Measurements from ENCODE around the gene TNIP3. TPM values are rescaled to one million over a fixed set of nuclear protein-coding genes. Genes with fewer than 3 reads are reported as not detected.

TNIP3 gene
- total and polyA plus RNA-seq, 4 donors = 1.6 to 59.2 (median 7.2) TPM

DNA sequence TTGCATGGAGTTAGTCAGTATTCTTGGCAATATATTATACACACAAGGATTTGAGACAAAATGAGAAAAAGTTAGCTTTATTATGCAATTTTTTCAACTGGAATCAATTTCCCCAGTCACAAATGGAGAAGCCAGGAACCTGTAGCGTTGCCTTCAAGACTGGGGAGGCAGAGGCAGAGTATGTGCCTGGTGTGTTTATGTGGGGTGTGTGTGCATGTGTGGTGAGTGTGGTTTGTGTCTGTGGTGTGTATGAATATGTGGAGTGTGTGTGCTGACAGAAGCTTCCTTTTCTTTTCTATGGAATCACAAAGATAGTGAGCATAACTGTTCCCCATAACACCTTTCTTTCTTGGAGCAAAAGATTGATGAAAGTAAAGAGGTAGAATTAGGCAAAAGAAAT is 37.0 kb downstream of the TNIP3 start:
- DNase-seq (no peak), ATAC-seq (ENCODE audit: insufficient read depth, low FRiP score) (no peak)
- H3K4me3 ChIP-seq = no peak overlapping the region
- no peaks in the 10 kb centered on the region for H3K27me3 ChIP-seq (ENCODE audit: control insufficient read depth in 3 of 3, insufficient read depth in 3 of 3, low read length in 2 of 3)
- TF ChIP-seq, protein P1, sequence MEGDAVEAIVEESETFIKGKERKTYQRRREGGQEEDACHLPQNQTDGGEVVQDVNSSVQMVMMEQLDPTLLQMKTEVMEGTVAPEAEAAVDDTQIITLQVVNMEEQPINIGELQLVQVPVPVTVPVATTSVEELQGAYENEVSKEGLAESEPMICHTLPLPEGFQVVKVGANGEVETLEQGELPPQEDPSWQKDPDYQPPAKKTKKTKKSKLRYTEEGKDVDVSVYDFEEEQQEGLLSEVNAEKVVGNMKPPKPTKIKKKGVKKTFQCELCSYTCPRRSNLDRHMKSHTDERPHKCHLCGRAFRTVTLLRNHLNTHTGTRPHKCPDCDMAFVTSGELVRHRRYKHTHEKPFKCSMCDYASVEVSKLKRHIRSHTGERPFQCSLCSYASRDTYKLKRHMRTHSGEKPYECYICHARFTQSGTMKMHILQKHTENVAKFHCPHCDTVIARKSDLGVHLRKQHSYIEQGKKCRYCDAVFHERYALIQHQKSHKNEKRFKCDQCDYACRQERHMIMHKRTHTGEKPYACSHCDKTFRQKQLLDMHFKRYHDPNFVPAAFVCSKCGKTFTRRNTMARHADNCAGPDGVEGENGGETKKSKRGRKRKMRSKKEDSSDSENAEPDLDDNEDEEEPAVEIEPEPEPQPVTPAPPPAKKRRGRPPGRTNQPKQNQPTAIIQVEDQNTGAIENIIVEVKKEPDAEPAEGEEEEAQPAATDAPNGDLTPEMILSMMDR (IDR thresholded peaks at IDR 0.05; ENCODE audit: control extremely low read depth, extremely low read depth) = no peak
- H3K4me1 ChIP-seq (ENCODE audit: control insufficient read depth in 5 of 5, insufficient read depth in 5 of 5, low read length in 5 of 5) = no peaks in the 10 kb centered on the region
- 94 to 98% methylated on average over 1 of the region's 1 CpG for WGBS, 2 donors
- H3K9ac ChIP-seq (ENCODE audit: insufficient read depth in 1 of 2, low read length in 2 of 2) = no peak overlapping the region
- no peak overlapping the region for H3K27ac ChIP-seq (ENCODE audit: low read depth in 1 of 2, low read length in 1 of 2)
- no peaks in the 10 kb centered on the region for H3K36me3 ChIP-seq (ENCODE audit: control insufficient read depth in 4 of 4, insufficient read depth in 4 of 4, low read length in 4 of 4)
- H3K9me3 ChIP-seq (ENCODE audit: control insufficient read depth in 4 of 4, insufficient read depth in 3 of 4, low read length in 3 of 4) = no peaks in the 10 kb centered on the region

DNA sequence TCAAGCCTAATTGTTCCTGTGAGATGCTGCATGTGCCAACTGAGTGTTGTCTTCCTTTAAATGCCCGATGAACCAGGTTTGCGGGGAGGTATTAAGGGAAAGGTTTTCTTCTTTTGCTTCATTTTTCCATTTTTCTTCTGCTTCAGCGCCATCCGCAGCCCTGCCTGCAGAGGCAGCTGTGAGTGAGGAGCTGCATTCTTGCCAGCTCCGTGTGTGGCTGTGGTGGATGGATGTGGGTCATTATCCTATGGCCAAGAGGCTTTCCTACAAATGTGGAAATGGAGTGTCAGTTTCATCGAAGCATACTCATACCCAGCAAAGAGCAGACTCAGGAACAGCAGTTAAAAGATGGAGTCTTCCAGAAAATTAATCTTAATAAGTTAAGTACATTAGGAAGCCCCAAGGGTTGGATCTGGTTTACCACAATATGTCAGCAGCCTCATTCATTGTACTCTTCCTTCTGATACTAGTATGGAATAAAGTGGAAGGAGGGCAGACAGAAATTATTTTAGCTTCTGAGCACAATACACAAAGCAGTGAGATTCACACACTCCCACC is 37.6 kb downstream of the TNIP3 start:
- ATAC-seq (ENCODE audit: insufficient read depth, low FRiP score) = no peak
- TF ChIP-seq, protein P1 (IDR thresholded peaks at IDR 0.05; ENCODE audit: control extremely low read depth, extremely low read depth) = no peak
- H3K9me3 ChIP-seq (ENCODE audit: control insufficient read depth in 4 of 4, insufficient read depth in 3 of 4, low read length in 3 of 4) = no peaks in the 10 kb centered on the region
- no peaks in the 10 kb centered on the region for H3K27me3 ChIP-seq (ENCODE audit: control insufficient read depth in 3 of 3, insufficient read depth in 3 of 3, low read length in 2 of 3)
- H3K36me3 ChIP-seq (ENCODE audit: control insufficient read depth in 4 of 4, insufficient read depth in 4 of 4, low read length in 4 of 4) = no peaks in the 10 kb centered on the region
- H3K4me1 ChIP-seq (ENCODE audit: control insufficient read depth in 5 of 5, insufficient read depth in 5 of 5, low read length in 5 of 5) = no peaks in the 10 kb centered on the region
- WGBS, 2 donors = 84 to 85% methylated on average over 6 of the region's 6 CpGs
- no peak for DNase-seq
- no peak overlapping the region for H3K4me3 ChIP-seq
- H3K27ac ChIP-seq (ENCODE audit: low read depth in 1 of 2, low read length in 1 of 2) = no peak overlapping the region
- H3K9ac ChIP-seq (ENCODE audit: insufficient read depth in 1 of 2, low read length in 2 of 2) = no peak overlapping the region

DNA sequence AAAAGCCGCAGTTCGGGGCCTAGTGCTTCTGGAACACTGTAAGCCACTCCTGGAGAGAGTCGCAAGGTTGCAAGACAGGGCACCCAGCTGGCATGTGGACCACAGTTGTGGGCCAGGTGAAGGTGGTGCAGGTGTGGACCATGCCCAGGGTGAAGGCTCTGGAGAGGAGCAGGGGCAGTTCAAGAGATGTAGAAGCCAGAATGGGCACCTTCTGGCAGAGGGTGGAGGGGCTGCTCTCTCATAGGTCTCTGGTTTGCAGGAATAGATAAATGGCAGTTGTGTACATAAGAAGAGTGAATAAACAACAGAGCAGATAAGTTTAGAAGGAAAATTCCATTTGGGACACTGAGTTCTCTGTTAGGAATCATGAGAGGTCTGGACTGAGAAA is 38.6 kb downstream of the TNIP3 start:
- H3K27ac ChIP-seq (ENCODE audit: low read depth in 1 of 2, low read length in 1 of 2) = no peak overlapping the region
- DNase-seq = no peak
- H3K4me1 ChIP-seq (ENCODE audit: control insufficient read depth in 5 of 5, insufficient read depth in 5 of 5, low read length in 5 of 5) = no peaks in the 10 kb centered on the region
- no peak for ATAC-seq (ENCODE audit: insufficient read depth, low FRiP score)
- H3K9me3 ChIP-seq (ENCODE audit: control insufficient read depth in 4 of 4, insufficient read depth in 3 of 4, low read length in 3 of 4) = no peaks in the 10 kb centered on the region
- no peak overlapping the region for H3K9ac ChIP-seq (ENCODE audit: insufficient read depth in 1 of 2, low read length in 2 of 2)
- TF ChIP-seq, protein P1 (IDR thresholded peaks at IDR 0.05; ENCODE audit: control extremely low read depth, extremely low read depth) = no peak
- 96 to 98% methylated on average over 3 of the region's 3 CpGs for WGBS, 2 donors
- H3K36me3 ChIP-seq (ENCODE audit: control insufficient read depth in 4 of 4, insufficient read depth in 4 of 4, low read length in 4 of 4) = no peaks in the 10 kb centered on the region
- no peak overlapping the region for H3K4me3 ChIP-seq
- no peaks in the 10 kb centered on the region for H3K27me3 ChIP-seq (ENCODE audit: control insufficient read depth in 3 of 3, insufficient read depth in 3 of 3, low read length in 2 of 3)

DNA sequence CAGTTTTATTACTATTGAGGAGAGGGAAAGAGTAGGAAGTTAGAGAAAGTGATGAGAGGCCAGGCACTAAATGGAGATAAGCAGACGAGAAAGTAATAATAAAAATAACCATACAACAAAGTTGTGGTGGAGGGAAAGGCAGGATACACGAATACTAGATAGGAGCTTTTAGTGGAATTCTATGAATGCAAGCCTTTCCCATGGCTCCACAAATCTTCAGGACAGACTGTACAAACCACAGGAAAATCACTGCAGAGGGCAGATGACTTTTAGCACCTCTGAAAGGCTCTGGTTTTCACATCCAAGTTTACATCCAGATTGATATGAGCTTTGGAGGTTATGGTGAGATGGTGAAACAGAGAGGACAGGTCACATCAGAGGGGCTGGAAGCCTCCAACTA is 41.5 kb downstream of the TNIP3 start:
- no peak overlapping the region for H3K27ac ChIP-seq (ENCODE audit: low read depth in 1 of 2, low read length in 1 of 2)
- H3K9me3 ChIP-seq (ENCODE audit: control insufficient read depth in 4 of 4, insufficient read depth in 3 of 4, low read length in 3 of 4) = no peaks in the 10 kb centered on the region
- H3K4me3 ChIP-seq = no peak overlapping the region
- no peaks in the 10 kb centered on the region for H3K27me3 ChIP-seq (ENCODE audit: control insufficient read depth in 3 of 3, insufficient read depth in 3 of 3, low read length in 2 of 3)
- H3K9ac ChIP-seq (ENCODE audit: insufficient read depth in 1 of 2, low read length in 2 of 2) = no peak overlapping the region
- WGBS, 2 donors = 69 to 81% methylated on average over 2 of the region's 2 CpGs
- H3K36me3 ChIP-seq (ENCODE audit: control insufficient read depth in 4 of 4, insufficient read depth in 4 of 4, low read length in 4 of 4) = no peaks in the 10 kb centered on the region
- no peak for ATAC-seq (ENCODE audit: insufficient read depth, low FRiP score)
- no peaks in the 10 kb centered on the region for H3K4me1 ChIP-seq (ENCODE audit: control insufficient read depth in 5 of 5, insufficient read depth in 5 of 5, low read length in 5 of 5)
- TF ChIP-seq, protein P1 (IDR thresholded peaks at IDR 0.05; ENCODE audit: control extremely low read depth, extremely low read depth) = no peak
- DNase-seq = no peak
